ENCODE measurements around the gene ANKMY1.

ANKMY1 gene

DNA sequence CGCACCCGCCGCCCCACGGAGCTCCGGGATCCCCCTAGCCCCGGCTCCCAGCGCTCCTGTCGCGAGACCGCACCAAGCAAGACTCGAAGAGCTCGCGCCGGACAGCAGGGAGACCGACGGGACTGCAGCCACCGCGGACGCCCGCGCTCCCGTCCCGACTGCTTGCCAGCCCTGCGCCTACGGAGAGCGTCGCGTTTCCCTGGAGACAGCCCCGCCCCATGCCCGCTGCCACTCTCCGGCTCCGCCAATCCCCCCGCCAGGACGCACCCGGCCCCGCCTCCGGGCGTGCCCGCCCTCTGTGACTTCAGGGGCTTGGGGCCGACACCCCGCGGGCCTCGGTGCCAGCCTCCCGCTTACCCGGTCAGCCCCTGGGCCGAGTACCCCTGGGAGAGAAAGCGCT is at the start of gene ANKMY1:
Gene ANKMY1, minus strand, starts transcription at position 181 of the 400 bp plus-strand sequence. CDS start 653 bp downstream, outside the sequence.
- DNase-seq = no peak

GRCh38 chr2:240605867-240606743 is 48.3 kb upstream of the ANKMY1 start:
- no peak for DNase-seq

GRCh38 chr2:240604939-240605716 is 47.3 kb upstream of the ANKMY1 start:
- DNase-seq = no peak

GRCh38 chr2:240604291-240604938 is 46.6 kb upstream of the ANKMY1 start:
- no peak for DNase-seq

GRCh38 chr2:240603846-240604245 is 46.1 kb upstream of the ANKMY1 start:
- no peak for DNase-seq

DNA sequence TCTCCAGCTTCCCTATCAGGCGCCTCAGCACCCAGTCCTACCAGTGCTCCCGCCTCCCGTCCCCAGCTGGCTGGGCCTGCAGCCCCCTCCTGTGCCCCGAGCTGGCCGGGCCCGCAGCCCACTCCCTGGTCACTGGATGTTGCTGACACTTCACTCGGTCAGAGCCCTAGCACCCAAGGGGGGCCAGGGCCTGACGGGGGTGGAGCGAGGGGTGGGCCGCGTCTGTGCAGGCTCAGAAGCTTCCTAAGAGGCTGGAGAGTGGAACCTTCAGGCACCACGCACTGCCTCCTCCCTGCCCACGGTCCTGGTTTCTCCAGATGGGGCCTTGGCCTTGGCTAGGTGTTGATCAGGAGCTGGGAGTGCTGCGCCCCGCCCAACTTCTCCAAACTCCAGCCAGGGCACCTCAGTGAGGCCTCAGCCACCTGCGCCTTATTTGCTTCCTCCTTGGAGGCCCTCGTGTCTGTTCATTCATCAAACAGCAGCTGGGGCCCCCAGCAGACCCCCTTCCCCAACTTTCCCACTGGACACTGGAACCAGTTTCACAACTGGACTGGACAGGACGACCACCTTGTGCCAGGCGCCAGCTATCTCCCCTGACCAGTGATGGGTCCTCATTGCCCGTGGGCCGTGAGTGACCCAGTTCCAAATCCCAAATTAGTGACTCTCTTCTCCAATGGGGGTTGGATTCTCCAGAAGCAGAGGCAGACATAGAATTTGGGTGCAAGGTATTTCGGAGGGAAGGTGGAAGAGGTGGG is 45.5 kb upstream of the ANKMY1 start:
- DNase-seq = no peak

GRCh38 chr2:240602266-240603050 is 44.7 kb upstream of the ANKMY1 start:
- DNase-seq = no peak

DNA sequence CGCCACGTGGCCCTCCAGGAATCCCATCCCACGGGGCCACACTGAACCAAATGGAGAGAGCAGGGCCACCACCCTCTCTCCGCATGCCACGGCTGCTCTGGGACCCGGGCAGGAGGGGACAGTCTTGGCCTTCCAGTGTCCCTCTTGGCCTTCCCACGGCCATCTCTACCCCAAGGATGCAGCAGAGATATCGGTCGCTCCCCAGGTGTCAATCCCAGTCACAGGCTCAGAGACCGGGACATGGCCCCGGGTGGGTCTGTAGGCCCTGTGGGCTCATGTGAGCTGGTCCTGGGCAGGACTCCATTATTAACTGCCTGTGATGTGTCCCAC is 44.0 kb upstream of the ANKMY1 start:
- DNase-seq = no peak

DNA sequence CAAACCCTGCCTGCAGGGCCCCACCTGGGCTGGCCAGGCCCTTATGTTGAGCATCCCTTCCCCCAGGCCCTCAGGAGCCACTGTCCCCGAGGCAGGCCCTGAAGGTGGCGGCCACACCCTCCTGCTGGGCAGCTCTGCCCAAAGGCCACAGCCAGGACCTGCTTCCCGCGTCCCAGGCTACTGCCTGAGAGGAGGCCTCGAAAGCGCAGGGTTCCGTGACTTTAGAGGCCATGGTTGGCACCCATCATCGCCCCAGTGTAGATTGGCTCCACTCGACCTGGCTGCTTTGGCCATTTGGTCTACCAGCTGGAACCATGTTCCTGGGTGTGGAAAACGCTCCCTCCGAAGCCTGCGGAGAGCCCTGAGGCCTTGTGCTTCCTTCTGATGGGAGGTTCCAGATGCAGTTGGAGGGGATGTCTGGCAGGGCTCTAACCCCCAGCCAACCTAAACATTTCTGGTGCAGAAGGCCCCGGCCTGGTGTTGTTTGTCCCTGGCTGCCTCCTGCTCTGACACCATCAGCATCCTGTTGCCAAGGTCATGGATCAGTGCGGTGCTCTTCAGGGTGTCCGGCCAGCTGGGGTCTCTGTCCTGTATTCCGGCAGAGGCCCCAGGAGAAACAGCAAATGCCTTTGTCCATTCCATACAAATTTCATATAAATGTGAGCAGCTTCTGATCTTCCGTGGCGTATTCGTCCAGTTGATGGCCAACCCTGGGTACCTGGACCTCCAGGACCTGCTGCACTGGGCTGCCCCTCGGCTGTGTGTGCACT is 43.5 kb upstream of the ANKMY1 start:
- no peak for DNase-seq

DNA sequence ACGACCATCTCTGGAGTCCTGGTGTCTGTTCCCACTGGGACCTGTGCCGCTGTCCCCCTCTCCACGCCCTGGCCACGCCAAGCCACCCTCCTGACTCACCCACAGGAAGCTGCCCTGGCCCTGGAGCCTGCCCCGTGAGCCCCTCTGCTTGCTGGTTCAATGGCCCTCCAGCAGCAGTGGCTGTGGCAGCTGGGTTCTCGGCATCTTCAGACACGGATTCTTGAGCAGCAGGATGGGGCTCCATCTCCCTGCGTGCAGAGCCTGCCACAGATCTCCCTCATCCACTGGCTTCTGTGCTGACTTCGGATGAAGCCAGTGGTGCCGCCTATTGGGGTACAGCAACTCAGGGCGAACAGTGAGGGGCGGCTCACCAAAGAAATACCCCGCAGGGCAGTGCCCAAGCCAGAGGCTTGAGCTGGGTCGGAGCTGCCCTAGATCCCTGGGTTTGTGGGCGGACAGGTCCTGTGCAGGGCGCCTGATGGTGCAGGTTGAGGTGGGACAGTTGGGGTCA is 42.7 kb upstream of the ANKMY1 start:
- DNase-seq = no peak

DNA sequence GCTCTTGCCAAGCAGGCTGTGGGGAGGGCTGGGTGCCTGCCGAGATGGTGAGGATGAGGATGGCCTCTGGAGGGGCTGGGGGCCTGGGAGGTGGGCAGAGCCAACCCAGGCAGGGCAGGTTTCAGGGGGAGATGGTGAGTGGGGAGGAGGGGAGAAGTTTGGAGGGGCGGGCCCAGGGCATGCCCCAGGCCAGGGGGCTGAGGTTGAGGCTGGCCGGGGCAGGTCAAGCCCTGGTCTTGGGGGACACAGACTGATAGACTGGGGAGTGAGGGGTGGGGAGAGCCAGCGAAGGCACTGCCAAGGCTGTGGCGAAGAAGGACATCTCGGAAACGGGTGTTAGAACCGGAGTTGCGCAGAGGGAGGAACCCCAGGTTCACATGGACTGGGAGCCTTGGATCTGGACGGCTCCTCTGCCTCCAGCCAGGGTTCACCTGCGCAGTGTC is 41.4 kb upstream of the ANKMY1 start:
- DNase-seq = no peak

DNA sequence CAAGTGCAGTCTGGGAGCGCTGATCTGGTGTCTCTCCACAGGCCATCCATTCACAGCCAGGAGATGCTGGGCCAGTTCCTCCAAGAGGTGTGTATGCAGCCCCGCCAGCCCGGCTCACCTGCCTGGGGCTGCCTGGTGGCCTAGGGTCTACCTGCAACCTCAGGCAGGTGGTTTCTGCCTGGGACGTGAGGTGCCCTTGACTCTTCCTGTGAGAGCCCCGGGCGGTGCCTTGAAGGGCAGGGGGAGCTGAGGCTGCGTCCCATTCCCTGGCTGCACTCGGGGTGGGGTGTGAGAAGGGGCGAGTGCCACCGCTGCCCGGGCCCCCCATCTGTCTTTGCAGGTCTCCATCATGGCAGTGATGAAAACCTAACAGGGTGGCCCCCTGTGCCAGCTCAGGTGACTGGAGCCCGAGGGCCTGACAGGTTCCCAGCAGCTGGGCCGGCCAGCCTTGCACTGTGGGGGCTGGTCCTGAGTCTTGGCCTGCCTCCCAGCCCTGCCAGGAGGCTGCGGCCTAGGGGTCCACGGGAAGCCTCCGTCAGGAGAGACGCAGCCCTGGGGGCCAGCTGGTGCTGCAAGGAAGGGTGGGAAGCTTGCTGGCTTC is 40.6 kb upstream of the ANKMY1 start:
- no peak for DNase-seq

- DNase-seq = no peak
These were observed 39.8 kb upstream of the ANKMY1 start for GRCh38 chr2:240597419-240598181.

GRCh38 chr2:240597054-240597418 is 39.2 kb upstream of the ANKMY1 start:
- DNase-seq = no peak

DNA sequence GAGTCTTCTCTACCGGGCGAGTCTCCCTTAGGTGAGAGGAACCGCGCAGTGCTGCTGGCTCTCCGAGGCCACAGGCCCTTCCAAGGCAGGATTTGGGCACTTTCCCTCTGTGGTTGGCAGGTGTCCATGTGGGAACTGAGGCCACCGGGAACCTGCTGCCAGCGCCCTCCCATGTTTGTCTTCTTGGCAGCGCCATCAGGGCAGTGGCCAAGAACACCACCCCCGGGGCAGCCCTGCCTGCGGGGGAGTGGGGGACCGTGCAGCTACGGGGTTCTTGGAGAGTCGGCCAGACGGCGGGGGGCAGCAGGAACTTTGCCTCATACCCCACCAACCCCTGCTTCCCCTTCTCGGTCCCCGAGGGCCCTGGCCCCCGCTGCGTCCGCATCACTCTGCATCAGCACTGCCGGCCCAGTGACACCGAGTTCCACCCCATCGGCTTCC is 38.7 kb upstream of the ANKMY1 start:
- DNase-seq = no peak

- no peak for DNase-seq
These were observed 38.3 kb upstream of the ANKMY1 start for GRCh38 chr2:240596080-240596460.

DNA sequence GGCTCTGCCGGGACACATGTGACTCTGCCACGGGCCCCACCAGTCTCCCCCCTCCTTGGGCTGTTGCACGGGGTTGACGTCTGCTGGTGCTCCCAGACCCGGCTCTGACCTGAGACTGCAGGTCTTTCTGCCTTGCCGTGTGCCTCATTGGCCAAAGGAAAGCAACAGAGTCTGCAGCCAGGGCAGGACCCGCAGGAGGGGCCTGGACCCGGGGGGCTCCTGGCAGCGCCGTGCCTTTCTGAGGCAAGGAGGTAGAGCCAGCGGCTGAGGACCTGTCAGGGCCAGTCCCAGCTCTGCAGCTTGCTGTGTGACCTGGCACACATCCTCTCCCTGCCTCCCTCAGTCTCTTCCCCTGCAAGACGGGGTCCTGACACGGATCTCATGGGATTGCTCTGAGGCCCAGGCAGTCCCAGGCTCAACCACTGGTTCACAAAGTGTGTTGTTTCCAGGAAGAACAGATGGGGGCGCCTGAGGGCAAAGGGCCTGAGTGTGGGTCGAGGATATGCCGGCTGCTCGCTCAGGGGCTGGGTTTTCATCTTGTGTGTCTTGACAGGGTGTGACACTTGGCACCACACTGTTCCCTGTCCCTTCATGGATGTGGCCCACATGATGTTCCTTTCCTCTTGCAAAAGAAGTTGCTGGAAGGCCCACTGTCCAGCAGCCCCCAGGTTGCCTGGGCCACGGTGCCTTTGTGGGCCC is 37.7 kb upstream of the ANKMY1 start:
- no peak for DNase-seq

DNA sequence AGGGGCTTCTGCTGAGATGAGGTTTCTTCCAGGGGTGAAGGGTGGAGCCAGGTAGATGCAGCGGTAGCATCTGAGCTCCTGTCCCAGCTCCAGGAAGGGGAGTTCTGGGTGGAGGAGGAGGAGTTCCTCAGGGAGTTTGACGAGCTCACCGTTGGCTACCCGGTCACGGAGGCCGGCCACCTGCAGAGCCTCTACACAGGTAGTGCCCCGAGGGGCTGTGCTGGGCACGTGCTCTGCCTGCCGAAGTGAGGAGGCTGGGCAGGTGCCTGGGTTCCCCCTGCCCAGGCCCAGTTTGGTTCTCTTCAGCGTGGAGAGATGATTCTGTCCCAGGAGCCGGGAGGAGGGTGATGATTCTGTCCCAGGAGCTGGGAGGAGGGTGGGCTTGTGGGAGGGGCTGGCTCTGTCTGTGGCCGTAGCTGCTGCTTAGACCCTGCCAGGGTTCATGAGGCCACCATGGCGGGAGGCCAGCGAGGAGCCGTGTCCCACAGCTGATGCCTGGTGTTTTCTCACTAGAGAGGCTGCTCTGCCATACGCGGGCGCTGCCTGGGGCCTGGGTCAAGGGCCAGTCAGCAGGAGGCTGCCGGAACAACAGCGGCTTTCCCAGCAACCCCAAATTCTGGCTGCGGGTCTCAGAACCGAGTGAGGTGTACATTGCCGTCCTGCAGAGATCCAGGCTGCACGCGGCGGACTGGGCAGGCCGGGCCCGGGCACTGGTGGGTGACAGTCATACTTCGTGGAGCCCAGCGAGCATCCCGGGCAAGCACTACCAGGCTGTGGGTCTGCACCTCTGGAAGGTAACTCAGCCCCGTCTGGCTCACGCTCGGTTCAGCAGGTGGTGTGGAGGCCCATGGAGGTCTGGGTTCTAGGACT is 37.0 kb upstream of the ANKMY1 start:
- DNase-seq = no peak

Data from GOT3 (cell line).